Measurements from ENCODE around the gene RTRAF. TPM values are rescaled to one million over a fixed set of nuclear protein-coding genes. Genes with fewer than 3 reads are reported as not detected.

Gene RTRAF
- total and polyA plus RNA-seq, 2 donors (not counting 3 experiments of a cell fraction or from before 2014, with no cell fraction given): 64.0 to 237 TPM

DNA sequence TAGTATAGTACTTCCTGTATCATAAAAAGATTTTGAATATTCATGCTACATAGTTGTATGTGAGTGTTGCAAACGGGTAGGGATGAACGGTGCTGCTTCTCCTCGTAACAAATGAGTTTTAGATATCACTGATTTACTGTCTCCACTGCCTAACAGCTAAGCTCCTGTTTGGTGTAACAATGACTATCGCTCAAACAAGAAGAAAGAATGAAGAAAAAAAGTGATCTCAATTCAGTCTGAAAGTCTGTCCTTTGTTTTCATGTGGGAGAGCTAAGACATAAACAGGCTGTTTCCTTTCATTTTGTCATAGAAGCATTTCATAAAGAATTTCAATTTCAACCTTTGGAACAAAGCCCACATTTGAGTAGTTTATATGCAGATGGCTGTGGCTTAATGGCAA is 26.1 kb upstream of the RTRAF start:
- no peak overlapping the region for H3K4me3 ChIP-seq (replicated peaks in 1 of 3; ENCODE audit: insufficient read depth in 1 of 3, low read depth in 1 of 3, low read length in 3 of 3)
- POLR2A ChIA-PET: no interaction called here
- no peaks in the 10 kb centered on the region for H4K20me1 ChIP-seq (replicated peaks; ENCODE audit: control insufficient read depth, extremely low read depth, insufficient read depth, low read length)
- FAIRE-seq (peak; percentile 47), DNase-seq (ENCODE audit: low read depth, low spot score) (peak; percentile 64)
- peak overlapping the region; percentile 25 for H3K4me2 ChIP-seq (ENCODE audit: insufficient read depth, low read length)
- intact Hi-C loops (cut with micrococcal nuclease) (no loop called here), dilution Hi-C loops (cut with MboI; ENCODE audit: extremely low pct_ligation_motif_present, low sequenced_read_pairs) (no loop called here)
- no peaks in the 10 kb centered on the region for H3K9me3 ChIP-seq (replicated peaks; ENCODE audit: control insufficient read depth, insufficient read depth, low read length)
- H3K27ac ChIP-seq (ENCODE audit: insufficient read depth, low read depth, low read length): no peak overlapping the region
- no peaks in the 10 kb centered on the region for H3K9me1 ChIP-seq (replicated peaks; ENCODE audit: control insufficient read depth, extremely low read depth, insufficient read depth, low read length)
- no peaks in the 10 kb centered on the region for H3K79me2 ChIP-seq (ENCODE audit: control insufficient read depth, insufficient read depth, low read length)
- H3K4me1 ChIP-seq (ENCODE audit: control insufficient read depth, extremely low read depth, insufficient read depth, low read length): peaks cover 3% of the 10 kb centered on the region
- no peak overlapping the region for H2AFZ ChIP-seq (ENCODE audit: low read depth, low read length)
- no peak overlapping the region for H3K9ac ChIP-seq (replicated peaks; ENCODE audit: extremely low read depth, insufficient read depth, low read length)
- no TSS peak for BruUV-seq (replicated peaks)
- TF ChIP-seq EZH2 (IDR thresholded peaks at IDR 0.05; ENCODE audit: borderline replicate concordance, low read depth, low read length, severe bottlenecking) (no peak), POLR2A (IDR thresholded peaks at IDR 0.05; ENCODE audit: low read depth, low read length) (no peak), GATA2 (IDR thresholded peaks at IDR 0.05; ENCODE audit: insufficient read depth, insufficient read length, low read depth, low read length) (no peak), MYC (IDR thresholded peaks at IDR 0.05; ENCODE audit: low read depth, low read length) (no peak), POLR2AphosphoS5 (IDR thresholded peaks at IDR 0.05; ENCODE audit: insufficient read depth, low read depth, low read length) (no peak), FOS (IDR thresholded peaks at IDR 0.05; ENCODE audit: borderline replicate concordance, insufficient read depth, low read length) (no peak), MAX (IDR thresholded peaks at IDR 0.05; ENCODE audit: insufficient read depth, insufficient read length) (no peak)
- TF ChIP-seq, protein P1, sequence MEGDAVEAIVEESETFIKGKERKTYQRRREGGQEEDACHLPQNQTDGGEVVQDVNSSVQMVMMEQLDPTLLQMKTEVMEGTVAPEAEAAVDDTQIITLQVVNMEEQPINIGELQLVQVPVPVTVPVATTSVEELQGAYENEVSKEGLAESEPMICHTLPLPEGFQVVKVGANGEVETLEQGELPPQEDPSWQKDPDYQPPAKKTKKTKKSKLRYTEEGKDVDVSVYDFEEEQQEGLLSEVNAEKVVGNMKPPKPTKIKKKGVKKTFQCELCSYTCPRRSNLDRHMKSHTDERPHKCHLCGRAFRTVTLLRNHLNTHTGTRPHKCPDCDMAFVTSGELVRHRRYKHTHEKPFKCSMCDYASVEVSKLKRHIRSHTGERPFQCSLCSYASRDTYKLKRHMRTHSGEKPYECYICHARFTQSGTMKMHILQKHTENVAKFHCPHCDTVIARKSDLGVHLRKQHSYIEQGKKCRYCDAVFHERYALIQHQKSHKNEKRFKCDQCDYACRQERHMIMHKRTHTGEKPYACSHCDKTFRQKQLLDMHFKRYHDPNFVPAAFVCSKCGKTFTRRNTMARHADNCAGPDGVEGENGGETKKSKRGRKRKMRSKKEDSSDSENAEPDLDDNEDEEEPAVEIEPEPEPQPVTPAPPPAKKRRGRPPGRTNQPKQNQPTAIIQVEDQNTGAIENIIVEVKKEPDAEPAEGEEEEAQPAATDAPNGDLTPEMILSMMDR (IDR thresholded peaks at IDR 0.05; ENCODE audit: extremely low read depth in 1 of 2, insufficient read depth in 1 of 2, low read depth in 1 of 2, low read length in 2 of 2): no peak
- peaks cover 26 to 31% of the 10 kb centered on the region in 2 experiments for H3K27me3 ChIP-seq (ENCODE audit: control insufficient read depth in 2 of 2, insufficient read depth in 2 of 2, low read length in 2 of 2)
- no peaks in the 10 kb centered on the region for H3K36me3 ChIP-seq (ENCODE audit: control insufficient read depth in 2 of 2, extremely low read depth in 1 of 2, insufficient read depth in 2 of 2, low read length in 2 of 2)
- CTCF ChIA-PET: interaction anchor here (1.0 to 1.1 kb wide), 4 partner anchors 15 to 33 kb away, joined by 3 to 13 read pairs (median 4); no protein-coding TSS in a partner anchor

All from endothelial cell of umbilical vein (primary cell).